Transverse colon (tissue), 4 donors: ENCODE measurements around the gene GRM1. TPM values are rescaled to one million over a fixed set of nuclear protein-coding genes. Genes with fewer than 3 reads are reported as not detected.

Experiments used
- DNase-seq: peaks from one replicate; pipeline ENCODE4 v3.0.0-alpha.2; 2019
- H3K27ac ChIP-seq, 4 donors: fragments of 200-600 bp; sonication (generic); 2 replicates each; pipeline ENCODE4 v1.5.1; 2016 to 2018; ENCODE audit warnings: inconsistent platforms in 4 of 4
- H3K27me3 ChIP-seq: fragments of 200-600 bp; sonication (generic); 2 replicates; pipeline ENCODE4 v1.5.1; 2017; ENCODE audit warnings: inconsistent platforms
- H3K36me3 ChIP-seq, 4 donors: fragments of 200-600 bp; sonication (generic); 2 replicates each; pipeline ENCODE4 v1.5.1; 2017 to 2019; ENCODE audit warnings: inconsistent platforms in 4 of 4
- H3K4me1 ChIP-seq, 4 donors: fragments of 200-600 bp; sonication (generic); 2 replicates each; pipeline ENCODE4 v1.5.1; 2017 to 2020; ENCODE audit warnings: inconsistent platforms in 4 of 4
- H3K4me3 ChIP-seq, 4 donors: fragments of 200-600 bp; sonication (generic); 1 replicate in 1 of 4; 2 replicates in 3 of 4; pipeline versions ENCODE4 v1.5.1 to v1.6.1; 2017 to 2019; ENCODE audit warnings: inconsistent platforms in 4 of 4
- H3K9me3 ChIP-seq, 2 donors: fragments of 200-600 bp; sonication (generic); 2 replicates each; pipeline ENCODE4 v1.5.1; 2017 to 2019; ENCODE audit warnings: inconsistent platforms in 2 of 2
- CTCF ChIP-seq, 5 experiments: fragments of 200-600 bp in 3 of 5; fragments of 450-650 bp in 2 of 5; sonication (generic) in 3 of 5; IDR thresholded peaks; 1 replicate in 2 of 5; 2 replicates in 3 of 5; pipeline ENCODE4 v1.5.1; 2016 to 2017; ENCODE audit warnings: antibody characterized with exemption in 5 of 5, inconsistent platforms in 3 of 5, mild to moderate bottlenecking in 2 of 5, moderate library complexity in 1 of 5
- EP300 ChIP-seq: sonication (generic); formaldehyde crosslinking; IDR thresholded peaks from one replicate; pipeline ENCODE4 v1.6.1; 2017; ENCODE audit warnings: antibody characterized with exemption, low read depth
- POLR2A ChIP-seq: fragments of 450-650 bp; IDR thresholded peaks from one replicate; pipeline ENCODE4 v1.6.1; 2016; ENCODE audit warnings: antibody characterized with exemption, mild to moderate bottlenecking, moderate library complexity
- POLR2AphosphoS5 ChIP-seq, 3 donors: sonication (generic); formaldehyde crosslinking; IDR thresholded peaks; one replicate each; pipeline ENCODE4 v1.6.1; 2016; ENCODE audit warnings: antibody characterized with exemption in 3 of 3
- WGBS, 2 donors: methylation state at CpG; one replicate each; pipeline ENCODE4 v1.1.5; 2018; ENCODE audit warnings: low coverage in 1 of 2; 5-methylcytosine and 5-hydroxymethylcytosine counted together
- in situ Hi-C, 4 donors: fragments of 200-750 bp; cut with MboI; loops; one replicate each; pipeline versions ENCODE4 v1.15.0 to v1.15.1; 2017; ENCODE audit warnings: low sequenced_read_pairs in 3 of 4, low pct_ligation_motif_present in 1 of 4, low pct_unique_long_range_greater_than_20kb in 1 of 4
- intact Hi-C: fragments of 100-400 bp; cut with DNase I; formaldehyde crosslinking; loops from one replicate; pipeline ENCODE4 v1.15.1; 2023; ENCODE audit warnings: low total_unique reads
- total RNA-seq, 4 donors: library from RNA; depleted of rRNA; stranded (reverse); fragments of >200 nt; gene quantifications; one replicate each; pipeline ENCODE4 v1.1.0, GENCODE V29; 2016

GRM1 gene
- total RNA-seq, 4 donors from 2014 or later, result 0.16 TPM; not detected in 3

DNA sequence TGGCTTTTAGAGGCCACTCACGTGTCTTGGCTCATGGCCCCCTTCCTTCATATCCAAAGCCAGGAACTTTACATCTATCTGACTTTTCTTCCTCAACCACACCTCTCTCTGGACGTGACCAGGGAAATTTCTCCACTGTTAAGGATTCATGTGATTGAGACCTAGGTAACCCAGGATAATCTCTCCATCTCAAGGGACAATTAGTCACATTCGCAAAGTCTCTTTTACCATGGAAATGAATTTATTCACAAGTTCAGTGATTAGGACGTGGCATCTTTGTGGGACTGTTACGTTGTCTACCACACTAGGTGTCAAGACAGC lies 287.3 kb downstream of the GRM1 start:
- Histone ChIP-seq H3K27me3 (no peaks in the 10 kb centered on the region), H3K4me3 (no peak overlapping the region), H3K4me1 (no peaks in the 10 kb centered on the region), H3K27ac (no peak overlapping the region), H3K9me3 (no peaks in the 10 kb centered on the region), H3K36me3 (no peaks in the 10 kb centered on the region)
- no peak for TF ChIP-seq EP300
- TF ChIP-seq CTCF (IDR thresholded peaks at IDR 0.05), result no peak
- TF ChIP-seq POLR2AphosphoS5 (IDR thresholded peaks at IDR 0.05), result no peak
- no peak for TF ChIP-seq POLR2A
- intact Hi-C loops (no loop called here), in situ Hi-C loops (no loop called here)
- 69 to 71% methylated on average over 5 of the region's 5 CpGs for WGBS, 2 donors
- DNase-seq, result no peak

DNA sequence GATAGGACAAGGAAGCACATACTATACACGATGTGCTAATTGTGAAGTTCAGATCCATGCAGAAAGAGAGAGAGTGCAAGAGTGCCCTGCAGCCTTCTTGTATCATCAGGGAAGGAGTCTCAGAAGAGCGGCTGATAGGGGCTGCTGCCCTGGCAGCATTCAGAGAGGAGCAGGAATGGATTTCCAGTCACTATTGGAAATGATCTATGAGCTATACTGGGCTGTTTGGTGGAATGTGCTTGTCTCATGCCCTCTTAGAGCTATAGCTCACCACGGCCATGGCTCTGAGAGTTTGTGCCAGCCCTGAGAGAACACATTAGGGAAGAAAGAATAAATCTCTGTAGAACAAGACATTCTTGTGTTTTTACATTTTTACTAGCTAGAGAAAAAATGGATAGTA lies 302.2 kb downstream of the GRM1 start:
- no peaks in the 10 kb centered on the region for H3K27me3 ChIP-seq
- no peaks in the 10 kb centered on the region for H3K36me3 ChIP-seq
- 67 to 76% methylated on average over 1 to 3 of the region's 3 CpGs for WGBS, 2 donors
- DNase-seq, result no peak
- intact Hi-C loops (no loop called here), in situ Hi-C loops (no loop called here)
- H3K4me3 ChIP-seq, result no peak overlapping the region
- TF ChIP-seq CTCF (IDR thresholded peaks at IDR 0.05) (no peak), EP300 (no peak), POLR2A (no peak), POLR2AphosphoS5 (IDR thresholded peaks at IDR 0.05) (no peak)
- no peak overlapping the region for H3K27ac ChIP-seq
- H3K4me1 ChIP-seq, result no peaks in the 10 kb centered on the region
- no peaks in the 10 kb centered on the region for H3K9me3 ChIP-seq

DNA sequence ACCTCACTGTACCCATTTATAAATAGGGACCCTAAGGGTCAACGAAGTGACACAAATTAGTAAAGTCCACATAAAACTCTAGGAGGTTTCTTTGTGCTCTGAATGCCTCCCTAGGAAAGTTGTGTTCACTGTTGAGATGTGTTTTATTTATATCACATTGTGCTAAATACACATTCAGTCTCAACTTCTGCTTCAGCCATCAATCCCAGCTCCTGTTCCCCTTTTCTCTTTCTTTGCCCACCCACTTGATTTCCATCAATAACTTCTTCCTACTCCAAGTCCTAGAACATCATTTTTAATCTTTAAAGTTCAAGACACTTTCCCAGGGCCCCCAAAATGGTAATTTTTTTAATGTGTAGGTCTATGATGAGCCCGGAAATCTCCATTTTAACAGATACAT lies 306.5 kb downstream of the GRM1 start:
- intact Hi-C loops, result no loop called here
- TF ChIP-seq EP300 (no peak), POLR2AphosphoS5 (IDR thresholded peaks at IDR 0.05) (no peak), POLR2A (no peak), CTCF (IDR thresholded peaks at IDR 0.05) (no peak)
- Histone ChIP-seq H3K27me3 (no peaks in the 10 kb centered on the region), H3K27ac (no peak overlapping the region), H3K9me3 (no peaks in the 10 kb centered on the region), H3K4me3 (no peak overlapping the region), H3K36me3 (no peaks in the 10 kb centered on the region), H3K4me1 (no peaks in the 10 kb centered on the region)
- DNase-seq, result no peak
- 72 to 83% methylated on average over 2 of the region's 2 CpGs for WGBS, 2 donors
- in situ Hi-C loops, result no loop called here

- Histone ChIP-seq H3K4me1 (no peaks in the 10 kb centered on the region), H3K27ac (no peak overlapping the region), H3K4me3 (no peak overlapping the region), H3K27me3 (no peaks in the 10 kb centered on the region), H3K9me3 (no peaks in the 10 kb centered on the region), H3K36me3 (no peaks in the 10 kb centered on the region)
- WGBS, 2 donors, result 65 to 75% methylated on average over 3 of the region's 3 CpGs
- in situ Hi-C loops, result no loop called here
- TF ChIP-seq POLR2AphosphoS5 (IDR thresholded peaks at IDR 0.05) (no peak), POLR2A (no peak), CTCF (IDR thresholded peaks at IDR 0.05) (no peak), EP300 (no peak)
- intact Hi-C loops, result no loop called here
- DNase-seq, result no peak
Measured at GRCh38 chr6:146336191-146336590, 307.3 kb downstream of the GRM1 start.
